Testis (tissue), 3 donors: ENCODE measurements around the gene HECA. TPM values are rescaled to one million over a fixed set of nuclear protein-coding genes. Genes with fewer than 3 reads are reported as not detected.

Source experiments
- DNase-seq: peaks from one replicate; pipeline ENCODE4 v3.0.0-alpha.2; 2019
- H3K27ac ChIP-seq, 2 donors: fragments of 200-600 bp; sonication (generic); one replicate each; pipeline ENCODE4 v1.5.1; 2019
- H3K27me3 ChIP-seq: fragments of 200-600 bp; sonication (generic); one replicate; pipeline ENCODE4 v1.5.1; 2019
- H3K36me3 ChIP-seq: fragments of 200-600 bp; sonication (generic); one replicate; pipeline ENCODE4 v1.5.1; 2017; ENCODE audit warnings: low read depth; ENCODE audit errors: missing control alignments
- H3K4me1 ChIP-seq: fragments of 200-600 bp; sonication (generic); one replicate; pipeline ENCODE4 v1.5.1; 2019
- H3K4me3 ChIP-seq, 2 donors: fragments of 200-600 bp; sonication (generic); one replicate each; pipeline ENCODE4 v1.5.1; 2017 to 2019
- H3K9me3 ChIP-seq: fragments of 200-600 bp; sonication (generic); one replicate; pipeline ENCODE4 v1.5.1; 2017
- CTCF ChIP-seq, 3 experiments: fragments of 450-650 bp in 2 of 3; fragments of 200-600 bp in 1 of 3; sonication (generic) in 1 of 3; IDR thresholded peaks; one replicate each; pipeline ENCODE4 v1.5.1; 2016 to 2019; ENCODE audit warnings: antibody characterized with exemption in 3 of 3, mild to moderate bottlenecking in 2 of 3, moderate library complexity in 1 of 3
- POLR2A ChIP-seq: fragments of 450-650 bp; IDR thresholded peaks from one replicate; pipeline ENCODE4 v1.6.1; 2017; ENCODE audit warnings: antibody characterized with exemption, mild to moderate bottlenecking, moderate library complexity
- WGBS, 2 donors: methylation state at CpG; one replicate each; pipeline ENCODE4 v1.1.5; 2018; 5-methylcytosine and 5-hydroxymethylcytosine counted together
- intact Hi-C: fragments of 100-400 bp; cut with DNase I; formaldehyde crosslinking; loops from one replicate; pipeline ENCODE4 v1.15.1; 2023; ENCODE audit warnings: low total_unique reads
- polyA plus RNA-seq: library from polyadenylated mRNA; stranded (reverse); fragments of 350-450 nt; fragmentation: Illumina TruSeq; extraction: RNeasy Lipid Tissue Mini Kit (QIAGEN cat#74804); gene quantifications from one replicate; pipeline ENCODE4 v1.2.3, GENCODE V29; 2014; ENCODE audit warnings: low read depth, low replicate concordance; ENCODE audit not compliant: insufficient read depth
- total RNA-seq, 2 donors: library from RNA; depleted of rRNA; stranded (reverse); fragments of >200 nt; gene quantifications; one replicate each; pipeline ENCODE4 v1.2.3, GENCODE V29; 2016

Gene HECA
- total and polyA plus RNA-seq, 3 donors from 2014 or later, result 19.1 to 47.4 (median 40.2) TPM

GRCh38 chr6:139166956-139167313, 32.1 kb downstream of the HECA start:
- intact Hi-C loops, result no loop called here
- no peaks in the 10 kb centered on the region for H3K36me3 ChIP-seq
- 69 to 87% methylated on average over 14 to 20 of the region's 20 CpGs for WGBS, 2 donors
- TF ChIP-seq POLR2A, result no peak
- TF ChIP-seq CTCF (IDR thresholded peaks at IDR 0.05), result no peak
- no peak for DNase-seq
- no peak overlapping the region for H3K27ac ChIP-seq
- no peaks in the 10 kb centered on the region for H3K4me1 ChIP-seq
- H3K4me3 ChIP-seq, result peak overlapping the region in 1 of 2 donors; percentile 24
- H3K9me3 ChIP-seq, result no peaks in the 10 kb centered on the region
- H3K27me3 ChIP-seq, result no peaks in the 10 kb centered on the region

- intact Hi-C loops, result no loop called here
- Histone ChIP-seq H3K4me1 (no peaks in the 10 kb centered on the region), H3K4me3 (no peak overlapping the region), H3K9me3 (no peaks in the 10 kb centered on the region), H3K27me3 (no peaks in the 10 kb centered on the region), H3K27ac (no peak overlapping the region), H3K36me3 (no peaks in the 10 kb centered on the region)
- no peak for TF ChIP-seq POLR2A
- TF ChIP-seq CTCF (IDR thresholded peaks at IDR 0.05), result no peak
- DNase-seq, result no peak
- 85 to 96% methylated on average over 4 of the region's 4 CpGs for WGBS, 2 donors
Observed at GRCh38 chr6:139172151-139172550, 37.3 kb downstream of the HECA start.

DNA sequence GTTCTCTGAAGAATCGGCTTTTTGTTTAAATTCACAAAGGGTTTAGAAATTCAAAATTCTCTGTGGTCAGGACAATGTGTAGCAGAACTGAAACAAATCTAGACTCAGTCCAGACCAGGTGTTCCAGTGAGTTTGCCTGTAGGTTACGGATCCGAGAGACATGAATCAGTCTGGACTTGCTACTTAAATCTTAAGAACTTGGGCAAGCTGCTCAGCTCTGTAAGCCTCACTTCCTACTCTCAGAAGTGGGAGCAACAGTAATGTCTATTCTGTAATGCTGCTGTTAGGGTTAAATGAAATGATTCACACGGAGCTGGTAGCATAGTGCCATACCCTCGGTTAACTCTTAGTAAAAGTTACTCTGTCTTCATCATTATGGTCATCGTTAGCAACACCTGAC, 37.7 kb downstream of the HECA start:
- intact Hi-C loops, result no loop called here
- no peaks in the 10 kb centered on the region for H3K4me1 ChIP-seq
- TF ChIP-seq POLR2A (no peak), CTCF (IDR thresholded peaks at IDR 0.05) (no peak)
- H3K27me3 ChIP-seq, result no peaks in the 10 kb centered on the region
- no peak overlapping the region for H3K27ac ChIP-seq
- 76 to 79% methylated on average over 6 of the region's 6 CpGs for WGBS, 2 donors
- DNase-seq, result no peak
- H3K4me3 ChIP-seq, result no peak overlapping the region
- no peaks in the 10 kb centered on the region for H3K9me3 ChIP-seq
- H3K36me3 ChIP-seq, result no peaks in the 10 kb centered on the region

DNA sequence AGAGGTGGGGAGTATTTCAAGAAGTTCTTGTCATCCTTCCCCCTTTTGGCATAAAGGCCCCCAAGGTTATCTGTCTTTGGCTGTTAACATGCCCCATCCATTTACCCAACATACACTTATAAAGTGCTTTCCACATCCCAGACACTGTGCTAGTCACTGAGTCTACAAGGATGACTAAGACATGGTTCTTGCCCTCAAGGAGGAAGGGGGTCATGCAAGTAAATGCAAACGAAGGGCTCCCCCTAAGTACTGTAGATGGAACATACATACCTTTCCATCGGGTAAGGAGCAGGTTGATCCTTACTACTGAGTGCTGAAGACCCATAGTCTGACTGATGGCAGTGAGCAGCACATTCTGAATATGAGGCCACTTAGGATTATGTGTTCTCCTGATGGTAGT, 38.3 kb downstream of the HECA start:
- no peak overlapping the region for H3K4me3 ChIP-seq
- WGBS, 2 donors, result 65 to 87% methylated on average over 2 of the region's 2 CpGs
- H3K27me3 ChIP-seq, result no peaks in the 10 kb centered on the region
- TF ChIP-seq POLR2A (no peak), CTCF (IDR thresholded peaks at IDR 0.05) (no peak)
- no peaks in the 10 kb centered on the region for H3K9me3 ChIP-seq
- H3K27ac ChIP-seq, result no peak overlapping the region
- no peak for DNase-seq
- no peaks in the 10 kb centered on the region for H3K36me3 ChIP-seq
- no peaks in the 10 kb centered on the region for H3K4me1 ChIP-seq
- intact Hi-C loops, result no loop called here

- Histone ChIP-seq H3K4me1 (no peaks in the 10 kb centered on the region), H3K4me3 (no peak overlapping the region), H3K27me3 (no peaks in the 10 kb centered on the region), H3K9me3 (no peaks in the 10 kb centered on the region), H3K27ac (no peak overlapping the region), H3K36me3 (no peaks in the 10 kb centered on the region)
- intact Hi-C loops, result no loop called here
- 93 to 94% methylated on average over 1 of the region's 1 CpG for WGBS, 2 donors
- TF ChIP-seq POLR2A, result no peak
- no peak for TF ChIP-seq CTCF (IDR thresholded peaks at IDR 0.05)
- DNase-seq, result no peak
Observed at GRCh38 chr6:139173822-139174221, 38.9 kb downstream of the HECA start.
